CD4-positive, alpha-beta T cell treated with Interleukin-17A for 4 hours (primary cell): ENCODE measurements around the gene EDIL3.
"Not testable (repeated sequence)": the region's sequence is repeated elsewhere in the genome, so short reads cannot be mapped to it uniquely, and the experiment has no call there.

Experiments used
- DNase-seq: peaks from one replicate; pipeline ENCODE4 v3.0.0-alpha.2; 2020; ENCODE audit warnings: mixed read lengths

EDIL3 gene

GRCh38 chr5:84297641-84298040, 87.0 kb downstream of the EDIL3 start:
- DNase-seq = not testable (repeated sequence)

GRCh38 chr5:84292788-84293653, 91.7 kb downstream of the EDIL3 start:
- no peak for DNase-seq

GRCh38 chr5:84292000-84292642, 92.6 kb downstream of the EDIL3 start:
- no peak for DNase-seq

GRCh38 chr5:84290673-84291072, 94.0 kb downstream of the EDIL3 start:
- DNase-seq = no peak

- DNase-seq = no peak
Observed at GRCh38 chr5:84290161-84290560, 94.5 kb downstream of the EDIL3 start.

- no peak for DNase-seq
Observed at GRCh38 chr5:84287951-84288350, 96.7 kb downstream of the EDIL3 start.

GRCh38 chr5:84286662-84287061, 98.0 kb downstream of the EDIL3 start:
- DNase-seq = no peak

- DNase-seq = no peak
Observed at GRCh38 chr5:84285641-84286637, 98.7 kb downstream of the EDIL3 start.

- DNase-seq = no peak
Observed at GRCh38 chr5:84281383-84281782, 103.3 kb downstream of the EDIL3 start.

- DNase-seq = no peak
Observed at GRCh38 chr5:84279234-84279633, 105.4 kb downstream of the EDIL3 start.

GRCh38 chr5:84275609-84276008, 109.1 kb downstream of the EDIL3 start:
- DNase-seq = no peak

- DNase-seq = peak; percentile 2
Observed at GRCh38 chr5:84274585-84275468, 109.9 kb downstream of the EDIL3 start.

GRCh38 chr5:84273517-84273883, 111.2 kb downstream of the EDIL3 start:
- no peak for DNase-seq

GRCh38 chr5:84272771-84273516, 111.7 kb downstream of the EDIL3 start:
- no peak for DNase-seq

- DNase-seq = no peak
Observed at GRCh38 chr5:84265739-84266550, 118.7 kb downstream of the EDIL3 start.

GRCh38 chr5:84265130-84265529, 119.5 kb downstream of the EDIL3 start:
- no peak for DNase-seq

- DNase-seq = no peak
Observed at GRCh38 chr5:84260939-84261338, 123.7 kb downstream of the EDIL3 start.

GRCh38 chr5:84260140-84260539, 124.5 kb downstream of the EDIL3 start:
- no peak for DNase-seq

- no peak for DNase-seq
Observed at GRCh38 chr5:84259283-84260045, 125.2 kb downstream of the EDIL3 start.

- no peak for DNase-seq
Observed at GRCh38 chr5:84257061-84257460, 127.6 kb downstream of the EDIL3 start.
